ENCODE results near the gene VWA3B.

The VWA3B gene

GRCh38 chr2:98037666-98038336, 49.2 kb upstream of the VWA3B start:
- no peak for ATAC-seq
- no peak for TF ChIP-seq ZNF8 (CRISPR knock-in tag; IDR thresholded peaks at IDR 0.05)
- no peak for TF ChIP-seq ZNF565 (CRISPR knock-in tag; conservative IDR thresholded peaks at IDR 0.05; ENCODE audit: low read depth)
- TF ChIP-seq PATZ1 (CRISPR knock-in tag; IDR thresholded peaks at IDR 0.05; ENCODE audit: borderline replicate concordance) = no peak
- TF ChIP-seq RARB (CRISPR knock-in tag; IDR thresholded peaks at IDR 0.05) = no peak
- no peak for TF ChIP-seq GLIS3 (CRISPR knock-in tag; IDR thresholded peaks at IDR 0.05)
- no peak for TF ChIP-seq ESRRG (CRISPR knock-in tag; IDR thresholded peaks at IDR 0.05)
- no peak for TF ChIP-seq TSHZ2 (CRISPR knock-in tag; IDR thresholded peaks at IDR 0.05)
- TF ChIP-seq TOX (CRISPR knock-in tag; IDR thresholded peaks at IDR 0.05; ENCODE audit: borderline replicate concordance) = no peak
- no peak for TF ChIP-seq TCF4 (CRISPR knock-in tag; IDR thresholded peaks at IDR 0.05; ENCODE audit: borderline replicate concordance)
- TF ChIP-seq ISL1 (CRISPR knock-in tag; IDR thresholded peaks at IDR 0.05) = no peak
- no peak for TF ChIP-seq CSRNP3 (CRISPR knock-in tag; IDR thresholded peaks at IDR 0.05)
- no peak for TF ChIP-seq POU6F1 (CRISPR knock-in tag; IDR thresholded peaks at IDR 0.05; ENCODE audit: borderline replicate concordance, low read depth)
- TF ChIP-seq ARNTL (CRISPR knock-in tag; IDR thresholded peaks at IDR 0.05; ENCODE audit: borderline replicate concordance, low read depth) = no peak
- no peak for TF ChIP-seq SNAI2 (CRISPR knock-in tag; IDR thresholded peaks at IDR 0.05)
- no peak for TF ChIP-seq BACH2 (CRISPR knock-in tag; IDR thresholded peaks at IDR 0.05; ENCODE audit: borderline replicate concordance)
- TF ChIP-seq ZNF70 (CRISPR knock-in tag; IDR thresholded peaks at IDR 0.05) = no peak
- TF ChIP-seq CSDC2 (CRISPR knock-in tag; IDR thresholded peaks at IDR 0.05) = no peak

GRCh38 chr2:98039085-98039756, 47.7 kb upstream of the VWA3B start:
- TF ChIP-seq ZNF8 (CRISPR knock-in tag; IDR thresholded peaks at IDR 0.05) (no peak), ZNF70 (CRISPR knock-in tag; IDR thresholded peaks at IDR 0.05) (no peak), CREB5 (CRISPR knock-in tag; IDR thresholded peaks at IDR 0.05; ENCODE audit: low read depth) (no peak), OSR1 (CRISPR knock-in tag; IDR thresholded peaks at IDR 0.05) (no peak), POU6F1 (CRISPR knock-in tag; IDR thresholded peaks at IDR 0.05; ENCODE audit: borderline replicate concordance, low read depth) (no peak), PATZ1 (CRISPR knock-in tag; IDR thresholded peaks at IDR 0.05; ENCODE audit: borderline replicate concordance) (no peak), ZC3H10 (CRISPR knock-in tag; IDR thresholded peaks at IDR 0.05) (no peak), ARNTL (CRISPR knock-in tag; IDR thresholded peaks at IDR 0.05; ENCODE audit: borderline replicate concordance, low read depth) (no peak), TSHZ2 (CRISPR knock-in tag; IDR thresholded peaks at IDR 0.05) (no peak), BACH2 (CRISPR knock-in tag; IDR thresholded peaks at IDR 0.05; ENCODE audit: borderline replicate concordance) (no peak), ZNF565 (CRISPR knock-in tag; conservative IDR thresholded peaks at IDR 0.05; ENCODE audit: low read depth) (no peak), ZFP3 (CRISPR knock-in tag; IDR thresholded peaks at IDR 0.05) (no peak)
- no peak for ATAC-seq

Data from SK-N-SH treated with all-trans-retinoic acid at 6 μM for 48 hours (cell line).